ENCODE measurements around the gene PLCH1.

- TF ChIP-seq EZH2 (IDR thresholded peaks at IDR 0.05; ENCODE audit: low read depth) (no peak), CTCF (conservative IDR thresholded peaks at IDR 0.05) (no peak)
These were observed 324.5 kb downstream of the PLCH1 start for GRCh38 chr3:155420406-155420805.
